A549 (cell line): ENCODE data around the gene MMP24OS. TPM values are rescaled to one million over a fixed set of nuclear protein-coding genes. Genes with fewer than 3 reads are reported as not detected.

Experiments used
- ATAC-seq, 2 experiments: fragments of 200-7000 bp in 1 of 2; fragments of >200 bp in 1 of 2; cut with Nextera tagmentation in 1 of 2; cut with Tn5 transposase in 1 of 2; 3 replicates each; pipeline versions ENCODE4 v1.8.0 to v1.9.1; 2018 to 2020; ENCODE audit warnings: mild to moderate bottlenecking in 1 of 2, moderate library complexity in 1 of 2
- CTCF ChIA-PET: fragments of 300-600 bp; sonication (Branson Sonifier 250); formaldehyde crosslinking; extraction: SDS; loops from one replicate; lab custom pipeline; 2021; ENCODE audit warnings: antibody characterized with exemption, inconsistent platforms; lab: Yijun Ruan, JAX
- POLR2A ChIA-PET: fragments of 350-600 bp; formaldehyde crosslinking; extraction: SDS; loops from one replicate; lab custom pipeline; 2021; ENCODE audit warnings: antibody characterized with exemption, inconsistent platforms; lab: Yijun Ruan, JAX
- DNase-seq, 2 experiments: peaks; one replicate each; pipeline versions ENCODE4 v3.0.0 to v3.0.0-alpha.2; 2011 to 2016; ENCODE audit warnings: low read depth in 1 of 2, low spot score in 1 of 2
- FAIRE-seq: peaks from 2 replicates; lab custom pipeline; 2011; peaks lifted over from hg19 to GRCh38; lab: Jason Lieb, UNC
- H3K27ac ChIP-seq, 2 experiments: fragments of >200 bp; sonication (Bioruptor Twin); formaldehyde crosslinking; 3 replicates each; pipeline ENCODE4 v1.5.1; 2016 to 2017
- H3K4me1 ChIP-seq: fragments of >200 bp; sonication (Bioruptor Twin); formaldehyde crosslinking; 3 replicates; pipeline ENCODE4 v1.6.1; 2016
- H3K4me2 ChIP-seq: fragments of >200 bp; sonication (Bioruptor Twin); formaldehyde crosslinking; 3 replicates; pipeline ENCODE4 v1.6.1; 2016
- H3K4me3 ChIP-seq: fragments of >200 bp; sonication (Bioruptor Twin); formaldehyde crosslinking; 3 replicates; pipeline ENCODE4 v1.5.1; 2016
- H3K9me3 ChIP-seq: fragments of >200 bp; sonication (Bioruptor Twin); formaldehyde crosslinking; 3 replicates; pipeline ENCODE4 v1.6.1; 2016
- BCL3 ChIP-seq: fragments of >200 bp; sonication (Bioruptor Twin); formaldehyde crosslinking; IDR thresholded peaks from 3 replicates; pipeline ENCODE4 v1.6.1; 2016
- BHLHE40 ChIP-seq: IDR thresholded peaks from 2 replicates; pipeline ENCODE4 v1.6.1; 2012; ENCODE audit warnings: low read depth, low read length, inconsistent platforms
- CBX2 ChIP-seq: fragments of 200-600 bp; sonication (generic); IDR thresholded peaks from 2 replicates; pipeline ENCODE4 v1.6.1; 2016; ENCODE audit warnings: low read depth, mild to moderate bottlenecking, borderline replicate concordance
- CBX8 ChIP-seq: fragments of 200-600 bp; sonication (generic); IDR thresholded peaks from 2 replicates; pipeline ENCODE4 v1.6.1; 2016
- EHMT2 ChIP-seq: fragments of 200-600 bp; sonication (generic); IDR thresholded peaks from 2 replicates; pipeline ENCODE4 v1.6.1; 2016; ENCODE audit warnings: antibody characterized with exemption, low read depth, mild to moderate bottlenecking, moderate library complexity
- EP300 ChIP-seq, 2 experiments: fragments of >200 bp; sonication (Bioruptor Twin); formaldehyde crosslinking; IDR thresholded peaks; 2 replicates in 1 of 2; 3 replicates in 1 of 2; pipeline ENCODE4 v1.6.1; 2016 to 2017
- GATA3 ChIP-seq: IDR thresholded peaks from 2 replicates; pipeline ENCODE4 v1.6.1; 2012; ENCODE audit warnings: borderline replicate concordance
- HOXB13 ChIP-seq: fragments of 250-450 bp; sonication (Bioruptor Pico); IDR thresholded peaks from 2 replicates; pipeline ENCODE4 v1.5.0; 2020; ENCODE audit warnings: low read depth, mild to moderate bottlenecking, moderate library complexity
- HOXB5 ChIP-seq: fragments of 250-450 bp; sonication (Bioruptor Pico); IDR thresholded peaks from 2 replicates; pipeline ENCODE4 v1.5.0; 2020; ENCODE audit warnings: mild to moderate bottlenecking, moderate library complexity
- JUNB ChIP-seq: fragments of >200 bp; sonication (Bioruptor Twin); formaldehyde crosslinking; IDR thresholded peaks from 2 replicates; pipeline ENCODE4 v1.6.1; 2016
- KDM5A ChIP-seq: fragments of 200-600 bp; sonication (generic); IDR thresholded peaks from 2 replicates; pipeline ENCODE4 v1.6.1; 2016; ENCODE audit warnings: antibody characterized with exemption, mild to moderate bottlenecking
- MAFK ChIP-seq: fragments of 450-650 bp; IDR thresholded peaks from 2 replicates; pipeline ENCODE4 v1.6.1; 2014; ENCODE audit not compliant: partially characterized antibody
- MYC ChIP-seq: IDR thresholded peaks from 2 replicates; pipeline ENCODE4 v1.6.1; 2012; ENCODE audit warnings: mild to moderate bottlenecking, inconsistent platforms, low read length, improper control_type of control experiment, borderline replicate concordance
- RAD21 ChIP-seq, 2 experiments: fragments of >200 bp in 1 of 2; sonication (Bioruptor Twin) in 1 of 2; formaldehyde crosslinking in 1 of 2; IDR thresholded peaks in 1 of 2; conservative IDR thresholded peaks in 1 of 2; 2 replicates in 1 of 2; 3 replicates in 1 of 2; pipeline ENCODE4 v1.6.1; 2012 to 2018; ENCODE audit warnings: inconsistent platforms in 1 of 2
- RARB ChIP-seq: fragments of 250-450 bp; sonication (Bioruptor Pico); IDR thresholded peaks from 2 replicates; pipeline ENCODE4 v1.8.0; 2021; ENCODE audit warnings: mild to moderate bottlenecking, moderate library complexity
- RNF2 ChIP-seq: fragments of 200-600 bp; sonication (generic); IDR thresholded peaks from 2 replicates; pipeline ENCODE4 v1.6.1; 2016; ENCODE audit warnings: low read depth, mild to moderate bottlenecking, antibody characterized with exemption, moderate library complexity, borderline replicate concordance
- SMC3 ChIP-seq: fragments of >200 bp; sonication (Bioruptor Twin); formaldehyde crosslinking; IDR thresholded peaks from 3 replicates; pipeline ENCODE4 v1.6.1; 2018; ENCODE audit warnings: inconsistent platforms
- ZC3H11A ChIP-seq: fragments of 450-650 bp; IDR thresholded peaks from 2 replicates; pipeline ENCODE4 v1.6.1; 2014; ENCODE audit warnings: antibody characterized with exemption, mild to moderate bottlenecking
- ZFP36 ChIP-seq: fragments of 450-650 bp; IDR thresholded peaks from 2 replicates; pipeline ENCODE4 v1.6.1; 2014; ENCODE audit warnings: borderline replicate concordance; ENCODE audit not compliant: partially characterized antibody
- WGBS: methylation state at CpG from one replicate; pipeline ENCODE4 v1.1.6; 2017; ENCODE audit errors: missing lambda C conversion rate; 5-methylcytosine and 5-hydroxymethylcytosine counted together
- polyA plus RNA-seq, 4 experiments: library from polyadenylated mRNA; depleted of rRNA in 3 of 4; stranded (reverse); fragments of >200 nt; fragmentation: RNase III in 1 of 4; extraction: RNeasy Plus Mini Kit Qiagen cat#74134 plus additional on column Dnase treatment in 1 of 4; gene quantifications; 2 replicates in 3 of 4; 3 replicates in 1 of 4; pipeline ENCODE4 v1.2.3, GENCODE V29; 2011 to 2017
- TF ChIP-seq, protein P1 (sequence below): fragments of 200-600 bp; sonication (generic); IDR thresholded peaks from 2 replicates; pipeline ENCODE4 v1.6.1; 2016; ENCODE audit warnings: antibody characterized with exemption, mild to moderate bottlenecking, moderate library complexity
- TF ChIP-seq, protein P2 (sequence below): fragments of >200 bp; sonication (Bioruptor Twin); formaldehyde crosslinking; IDR thresholded peaks from 2 replicates; pipeline ENCODE4 v1.6.1; 2016

The MMP24OS gene
- polyA plus RNA-seq, 2 of the 4 experiments (the other 2 are of a cell fraction) = 13.6 to 40.5 TPM

GRCh38 chr20:35257175-35257909, 20.6 kb downstream of the MMP24OS start:
- peaks cover 69% of the 10 kb centered on the region for H3K4me1 ChIP-seq
- ChIA-PET CTCF (interaction anchor here (0.6 to 2.1 kb wide), 6 partner anchors 11 to 344 kb away, joined by 3 to 7 read pairs (median 4); no protein-coding TSS in a partner anchor), POLR2A (interaction anchor here (0.6 to 0.8 kb wide), 2 partner anchors 21 to 161 kb away, joined by 5 to 7 read pairs; partner anchors contain the start of gene MMP24OS)
- H3K27ac ChIP-seq = peak overlapping the region; percentile 93 to 97
- TF ChIP-seq, protein P1, sequence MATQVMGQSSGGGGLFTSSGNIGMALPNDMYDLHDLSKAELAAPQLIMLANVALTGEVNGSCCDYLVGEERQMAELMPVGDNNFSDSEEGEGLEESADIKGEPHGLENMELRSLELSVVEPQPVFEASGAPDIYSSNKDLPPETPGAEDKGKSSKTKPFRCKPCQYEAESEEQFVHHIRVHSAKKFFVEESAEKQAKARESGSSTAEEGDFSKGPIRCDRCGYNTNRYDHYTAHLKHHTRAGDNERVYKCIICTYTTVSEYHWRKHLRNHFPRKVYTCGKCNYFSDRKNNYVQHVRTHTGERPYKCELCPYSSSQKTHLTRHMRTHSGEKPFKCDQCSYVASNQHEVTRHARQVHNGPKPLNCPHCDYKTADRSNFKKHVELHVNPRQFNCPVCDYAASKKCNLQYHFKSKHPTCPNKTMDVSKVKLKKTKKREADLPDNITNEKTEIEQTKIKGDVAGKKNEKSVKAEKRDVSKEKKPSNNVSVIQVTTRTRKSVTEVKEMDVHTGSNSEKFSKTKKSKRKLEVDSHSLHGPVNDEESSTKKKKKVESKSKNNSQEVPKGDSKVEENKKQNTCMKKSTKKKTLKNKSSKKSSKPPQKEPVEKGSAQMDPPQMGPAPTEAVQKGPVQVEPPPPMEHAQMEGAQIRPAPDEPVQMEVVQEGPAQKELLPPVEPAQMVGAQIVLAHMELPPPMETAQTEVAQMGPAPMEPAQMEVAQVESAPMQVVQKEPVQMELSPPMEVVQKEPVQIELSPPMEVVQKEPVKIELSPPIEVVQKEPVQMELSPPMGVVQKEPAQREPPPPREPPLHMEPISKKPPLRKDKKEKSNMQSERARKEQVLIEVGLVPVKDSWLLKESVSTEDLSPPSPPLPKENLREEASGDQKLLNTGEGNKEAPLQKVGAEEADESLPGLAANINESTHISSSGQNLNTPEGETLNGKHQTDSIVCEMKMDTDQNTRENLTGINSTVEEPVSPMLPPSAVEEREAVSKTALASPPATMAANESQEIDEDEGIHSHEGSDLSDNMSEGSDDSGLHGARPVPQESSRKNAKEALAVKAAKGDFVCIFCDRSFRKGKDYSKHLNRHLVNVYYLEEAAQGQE = 0 out of 2 replicates have a peak, but pooled peaks have one; percentile 9
- TF ChIP-seq MYC (no peak), BCL3 (0 out of 3 replicates have a peak, but pooled peaks have one; percentile 46), HOXB5 (CRISPR knock-in tag) (no peak), GATA3 (peak; percentile 91), RARB (CRISPR knock-in tag) (no peak), CBX8 (no peak), KDM5A (no peak), EP300 (IDR thresholded peaks at IDR 0.05) (peak in 1 of 2 experiments; percentile 63; a peak in 1 of 5 replicates), RAD21 (conservative IDR thresholded peaks at IDR 0.05 in 1 of 2, IDR thresholded peaks at IDR 0.05 in 1 of 2) (no peak), CBX2 (no peak), SMC3 (0 out of 3 replicates have a peak, but pooled peaks have one; percentile 11), ZC3H11A (no peak)
- H3K4me2 ChIP-seq = peak overlapping the region; percentile 64
- WGBS = 35% methylated on average over 8 of the region's 8 CpGs
- H3K4me3 ChIP-seq = no peak overlapping the region
- peak; percentile 36 to 76 for ATAC-seq
- peak in 1 of 2 experiments; percentile 81 for DNase-seq
- FAIRE-seq = peak; percentile 56
- H3K9me3 ChIP-seq = no peaks in the 10 kb centered on the region

- DNase-seq = no peak
- no peak overlapping the region for H3K4me2 ChIP-seq
- TF ChIP-seq EHMT2 (no peak), ZFP36 (no peak), BHLHE40 (no peak), MAFK (no peak), HOXB13 (no peak), KDM5A (no peak), RNF2 (no peak), SMC3 (no peak), JUNB (no peak)
- TF ChIP-seq, protein P2, sequence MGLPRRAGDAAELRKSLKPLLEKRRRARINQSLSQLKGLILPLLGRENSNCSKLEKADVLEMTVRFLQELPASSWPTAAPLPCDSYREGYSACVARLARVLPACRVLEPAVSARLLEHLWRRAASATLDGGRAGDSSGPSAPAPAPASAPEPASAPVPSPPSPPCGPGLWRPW = no peak
- TF ChIP-seq, protein P1 = no peak
- WGBS = 89% methylated on average over 12 of the region's 12 CpGs
- no peak for FAIRE-seq
- H3K9me3 ChIP-seq = no peaks in the 10 kb centered on the region
- ChIA-PET CTCF (interaction anchor here (0.6 to 1.8 kb wide), 8 partner anchors 9 to 159 kb away, joined by 3 to 7 read pairs (median 4); no protein-coding TSS in a partner anchor), POLR2A (interaction anchor here (1.1 kb wide), 1 partner anchor 9 kb away, joined by 4 read pairs; no protein-coding TSS in a partner anchor)
- no peak overlapping the region for H3K4me3 ChIP-seq
- ATAC-seq = no peak
- peak overlapping the region in 1 of 2 experiments; percentile 93; a peak in 3 of 6 replicates for H3K27ac ChIP-seq
- H3K4me1 ChIP-seq = peaks cover 56% of the 10 kb centered on the region
Observed at GRCh38 chr20:35254448-35254999, 23.4 kb downstream of the MMP24OS start.
